NT2/D1 (cell line): ENCODE data around the gene DUSP5.
A peak's percentile ranks its signal among the peaks of the same experiment; 100 is the strongest.

Experiments used
- DNase-seq: peaks from one replicate; pipeline ENCODE4 v3.0.0-alpha.2; 2011; ENCODE audit warnings: low read depth, low spot score
- H3K27me3 ChIP-seq: 2 replicates; pipeline ENCODE4 v1.6.0; 2011; ENCODE audit warnings: mild to moderate bottlenecking; ENCODE audit not compliant: insufficient read length, insufficient read depth
- H3K36me3 ChIP-seq: 2 replicates; pipeline ENCODE4 v1.6.1; 2011; ENCODE audit warnings: mild to moderate bottlenecking, low read length, mixed read lengths; ENCODE audit not compliant: insufficient read depth, insufficient read length
- H3K4me1 ChIP-seq: 2 replicates; pipeline ENCODE4 v1.5.1; 2011; ENCODE audit not compliant: insufficient read depth, insufficient read length
- H3K4me3 ChIP-seq: 2 replicates; pipeline ENCODE4 v1.5.1; 2011; ENCODE audit warnings: low read depth; ENCODE audit not compliant: insufficient read length
- H3K9ac ChIP-seq: 2 replicates; pipeline ENCODE4 v1.6.0; 2011; ENCODE audit warnings: low read depth; ENCODE audit not compliant: insufficient read length
- H3K9me3 ChIP-seq: 2 replicates; pipeline ENCODE4 v1.5.1; 2011; ENCODE audit warnings: mild to moderate bottlenecking, low read length; ENCODE audit not compliant: insufficient read depth
- SUZ12 ChIP-seq: IDR thresholded peaks from 2 replicates; pipeline ENCODE4 v1.6.1; 2011; ENCODE audit not compliant: insufficient read length, insufficient read depth; ENCODE audit errors: extremely low read depth
- YY1 ChIP-seq: IDR thresholded peaks from 2 replicates; pipeline ENCODE4 v1.6.1; 2011; ENCODE audit not compliant: insufficient read length, insufficient read depth
- ZNF274 ChIP-seq: IDR thresholded peaks from 2 replicates; pipeline ENCODE4 v1.6.1; 2011; ENCODE audit warnings: mild to moderate bottlenecking, low read depth, low read length

DUSP5 gene

GRCh38 chr10:110493832-110494426 lies 3.8 kb upstream of the DUSP5 start:
- no peak for DNase-seq
- no peaks in the 10 kb centered on the region for H3K9me3 ChIP-seq
- H3K9ac ChIP-seq: no peak overlapping the region
- peaks cover 27% of the 10 kb centered on the region for H3K27me3 ChIP-seq
- H3K4me3 ChIP-seq: no peak overlapping the region
- H3K4me1 ChIP-seq: peaks cover 7% of the 10 kb centered on the region
- TF ChIP-seq YY1 (no peak), SUZ12 (no peak), ZNF274 (no peak)
- H3K36me3 ChIP-seq: no peaks in the 10 kb centered on the region

DNA sequence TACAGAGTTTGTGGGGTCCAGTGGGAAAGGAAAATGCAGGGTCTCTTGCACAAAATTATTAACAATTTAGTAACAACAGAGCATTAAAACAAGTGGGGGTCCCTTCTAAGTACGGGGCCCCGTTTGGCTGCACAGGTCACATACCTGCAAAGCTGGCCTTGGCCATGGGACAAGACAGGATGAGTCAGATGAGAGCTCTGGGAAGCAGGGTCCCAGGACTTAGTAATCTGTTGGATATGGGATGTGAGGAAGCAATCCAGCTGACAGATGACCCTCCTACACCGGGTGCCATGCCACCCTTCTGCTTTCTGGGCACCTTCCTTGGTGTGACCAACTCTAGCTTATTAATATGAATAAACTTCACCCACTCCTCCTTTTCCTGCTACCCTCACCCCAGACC lies 3.2 kb upstream of the DUSP5 start:
- Histone ChIP-seq H3K36me3 (no peaks in the 10 kb centered on the region), H3K9me3 (no peaks in the 10 kb centered on the region), H3K4me1 (peaks cover 7% of the 10 kb centered on the region), H3K9ac (no peak overlapping the region), H3K4me3 (no peak overlapping the region), H3K27me3 (peaks cover 31% of the 10 kb centered on the region)
- no peak for DNase-seq
- TF ChIP-seq SUZ12: no peak
- no peak for TF ChIP-seq ZNF274
- no peak for TF ChIP-seq YY1

- Histone ChIP-seq H3K4me3 (peak overlapping the region; percentile 71), H3K36me3 (no peaks in the 10 kb centered on the region), H3K4me1 (peaks cover 8% of the 10 kb centered on the region), H3K27me3 (peaks cover 31% of the 10 kb centered on the region), H3K9me3 (no peaks in the 10 kb centered on the region), H3K9ac (peak overlapping the region; percentile 81)
- DNase-seq: no peak
- no peak for TF ChIP-seq YY1
- TF ChIP-seq SUZ12: no peak
- no peak for TF ChIP-seq ZNF274
These were observed 1.8 kb upstream of the DUSP5 start for GRCh38 chr10:110495731-110496552.

DNA sequence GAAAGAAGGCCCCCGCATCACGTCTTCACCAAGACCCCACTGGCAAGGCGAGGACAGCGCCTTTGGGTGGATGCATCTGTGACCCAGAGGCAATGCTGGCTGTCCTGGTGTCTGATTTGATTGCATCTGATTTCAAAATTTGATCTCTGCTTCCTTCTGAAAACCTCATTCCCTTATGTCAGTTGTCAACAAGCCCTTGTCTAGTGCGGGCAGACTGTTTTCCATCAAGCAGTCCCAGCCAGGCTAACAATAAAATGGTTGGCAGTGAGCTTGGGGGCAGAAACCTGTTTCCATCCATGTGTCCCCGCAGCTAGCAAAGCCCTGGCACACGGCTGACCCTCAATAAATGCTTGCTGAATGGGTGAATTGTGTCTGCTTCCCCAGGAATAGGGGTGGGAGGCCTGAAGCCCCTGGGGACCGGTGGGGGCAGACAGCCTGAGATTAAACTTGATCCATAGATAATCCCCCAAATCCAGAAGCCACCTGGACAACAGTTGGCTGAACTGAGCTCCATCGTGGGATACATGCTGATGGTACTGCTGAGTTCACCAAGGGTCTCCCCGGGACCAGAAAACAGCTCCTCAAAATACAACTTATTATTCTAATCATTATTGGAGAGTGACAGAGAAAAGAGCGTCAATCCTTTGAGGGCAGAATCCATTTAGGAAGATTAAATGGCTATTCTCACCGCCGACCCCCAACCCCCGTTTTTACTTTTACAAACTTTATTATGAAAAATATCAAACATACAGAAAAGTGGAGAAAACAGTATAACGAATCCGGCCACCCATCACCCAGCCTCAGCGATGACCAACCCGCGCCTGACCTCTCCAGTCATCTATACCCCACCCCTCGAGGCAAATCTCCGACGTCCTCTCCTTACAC lies 912 bp upstream of the DUSP5 start:
- no peak for DNase-seq
- no peaks in the 10 kb centered on the region for H3K36me3 ChIP-seq
- peaks cover 31% of the 10 kb centered on the region for H3K27me3 ChIP-seq
- no peak for TF ChIP-seq ZNF274
- no peak for TF ChIP-seq SUZ12
- no peak for TF ChIP-seq YY1
- peak overlapping the region; percentile 81 for H3K9ac ChIP-seq
- H3K4me1 ChIP-seq: peaks cover 10% of the 10 kb centered on the region
- peak overlapping the region; percentile 71 for H3K4me3 ChIP-seq
- no peaks in the 10 kb centered on the region for H3K9me3 ChIP-seq

- peaks cover 10% of the 10 kb centered on the region for H3K4me1 ChIP-seq
These were observed 627 bp downstream of the DUSP5 start for GRCh38 chr10:110498087-110498981.

DNA sequence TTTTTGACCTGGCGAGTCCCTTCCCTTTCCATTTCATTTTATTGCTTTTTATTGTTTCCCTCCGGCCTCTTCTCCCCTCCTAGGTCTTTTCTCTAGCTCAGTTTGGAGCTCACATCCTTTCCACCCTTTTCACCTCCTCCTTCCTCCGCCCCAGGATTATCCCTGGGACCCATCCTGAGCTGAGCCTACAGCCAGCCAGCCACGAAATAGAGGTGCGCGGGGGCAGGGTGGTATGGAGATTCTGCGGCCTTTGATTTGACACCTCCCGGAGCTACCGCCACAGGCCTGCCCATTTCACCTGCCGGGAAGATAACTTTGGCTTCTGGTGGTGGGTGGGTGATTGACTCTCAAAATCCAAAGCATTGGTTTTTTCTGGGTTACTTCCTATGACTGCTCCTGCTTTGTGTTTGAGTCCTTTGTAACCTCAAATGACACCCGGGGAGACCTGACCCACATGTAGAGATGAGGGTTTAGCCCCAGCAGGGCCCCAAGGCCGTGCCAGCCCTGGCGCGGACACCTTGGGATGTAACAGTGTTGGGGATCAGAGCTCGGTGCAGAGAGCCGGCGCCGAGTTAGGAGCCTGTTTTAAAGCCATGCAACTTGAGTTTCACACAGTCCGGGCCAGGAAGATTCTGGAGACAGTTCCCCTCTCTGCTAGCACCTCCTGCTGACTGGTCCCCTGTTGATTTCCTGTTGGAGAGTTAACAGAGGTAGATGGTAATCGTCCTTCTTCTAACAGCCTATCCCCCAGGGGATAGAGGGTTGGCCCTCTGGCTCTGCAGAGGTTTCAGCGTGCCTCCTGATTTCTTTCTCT lies 1.5 kb downstream of the DUSP5 start:
- Histone ChIP-seq H3K36me3 (peaks cover 19% of the 10 kb centered on the region), H3K4me1 (peaks cover 10% of the 10 kb centered on the region), H3K27me3 (peaks cover 31% of the 10 kb centered on the region), H3K9ac (peak overlapping the region; percentile 81), H3K4me3 (peak overlapping the region; percentile 71), H3K9me3 (no peaks in the 10 kb centered on the region)
- TF ChIP-seq SUZ12 (no peak), ZNF274 (no peak)
- no peak for DNase-seq

More at GRCh38 chr10:110498087-110498981, 627 bp downstream of the DUSP5 start:
- peak overlapping the region; percentile 71 for H3K4me3 ChIP-seq
- H3K36me3 ChIP-seq: peaks cover 10% of the 10 kb centered on the region
- H3K9me3 ChIP-seq: no peaks in the 10 kb centered on the region
- no peak for TF ChIP-seq YY1
- no peak for TF ChIP-seq ZNF274
- TF ChIP-seq SUZ12: no peak
- H3K9ac ChIP-seq: peak overlapping the region; percentile 81
- peaks cover 31% of the 10 kb centered on the region for H3K27me3 ChIP-seq
- no peak for DNase-seq
